T-cell (primary cell): ENCODE results near the gene NDUFB3. TPM values are rescaled to one million over a fixed set of nuclear protein-coding genes. Genes with fewer than 3 reads are reported as not detected.
A peak's percentile ranks its signal among the peaks of the same experiment; 100 is the strongest.
"Not testable (repeated sequence)": the region's sequence is repeated elsewhere in the genome, so short reads cannot be mapped to it uniquely, and the experiment has no call there.

Experiments used
- ATAC-seq, 4 experiments: fragments of 200-7000 bp in 3 of 4; fragments of 150-1000 bp in 1 of 4; cut with Tn5 transposase; replicated peaks in 1 of 4; 1 replicate in 3 of 4; 2 replicates in 1 of 4; pipeline ENCODE4 v1.10.0; 2021; ENCODE audit warnings: moderate library complexity in 3 of 4, mild to moderate bottlenecking in 2 of 4, moderate number of reproducible peaks in 1 of 4
- CTCF ChIA-PET, 2 donors: fragments of 300-600 bp; sonication (Branson Sonifier 250); formaldehyde crosslinking; loops; one replicate each; lab custom pipeline; 2022; ENCODE audit warnings: antibody characterized with exemption in 2 of 2; lab: Charles Lee
- POLR2A ChIA-PET, 2 donors: fragments of 300-600 bp; sonication (Branson Sonifier 250); formaldehyde crosslinking; loops; one replicate each; lab custom pipeline; 2022; ENCODE audit warnings: antibody characterized with exemption in 2 of 2; lab: Charles Lee
- DNase-seq, 35 experiments: peaks; one replicate each; pipeline versions ENCODE4 v3.0.0 to v3.0.0-alpha.2; 2013 to 2023
- H3K27ac ChIP-seq: one replicate; pipeline ENCODE4 v1.5.1; 2013; ENCODE audit warnings: low read length
- H3K27me3 ChIP-seq, 2 experiments: replicated peaks in 1 of 2; 1 replicate in 1 of 2; 2 replicates in 1 of 2; pipeline versions ENCODE4 v1.6.1 to v1.7.0; 2013; ENCODE audit warnings: low read length in 1 of 2, mixed read lengths in 1 of 2; ENCODE audit not compliant: control insufficient read depth in 2 of 2, insufficient read depth in 2 of 2; ENCODE audit errors: extremely low read depth in 1 of 2
- H3K36me3 ChIP-seq, 2 donors: 1 replicate in 1 of 2; 2 replicates in 1 of 2; pipeline versions ENCODE4 v1.6.1 to v1.7.0; 2013; ENCODE audit warnings: low read length in 1 of 2; ENCODE audit not compliant: control insufficient read depth in 2 of 2, insufficient read depth in 1 of 2; ENCODE audit errors: extremely low read depth in 1 of 2
- H3K4me1 ChIP-seq, 2 experiments: 1 replicate in 1 of 2; 2 replicates in 1 of 2; pipeline versions ENCODE4 v1.6.1 to v1.7.0; 2013; ENCODE audit warnings: low read length in 2 of 2, mixed read lengths in 1 of 2; ENCODE audit not compliant: insufficient read depth in 2 of 2, control insufficient read depth in 1 of 2; ENCODE audit errors: extremely low read depth in 1 of 2
- H3K4me3 ChIP-seq, 2 donors: 1 replicate in 1 of 2; 2 replicates in 1 of 2; pipeline versions ENCODE4 v1.5.1 to v1.7.0; 2013; ENCODE audit warnings: mild to moderate bottlenecking in 2 of 2, low read length in 1 of 2, moderate library complexity in 1 of 2; ENCODE audit not compliant: control insufficient read depth in 1 of 2; ENCODE audit errors: extremely low read depth in 1 of 2
- H3K9me3 ChIP-seq: 2 replicates; pipeline ENCODE4 v1.7.0; 2013
- H3K27ac Mint-ChIP-seq, 2 donors: one replicate each; pipeline ENCODE4 v1.8.0; 2020 to 2021; ENCODE audit warnings: mild to moderate bottlenecking in 2 of 2, mixed read lengths in 2 of 2
- H3K27me3 Mint-ChIP-seq, 2 donors: one replicate each; pipeline ENCODE4 v1.8.0; 2021 to 2022; ENCODE audit warnings: mixed read lengths in 2 of 2
- H3K36me3 Mint-ChIP-seq: one replicate; pipeline ENCODE4 v1.8.0; 2021; ENCODE audit warnings: mixed read lengths
- H3K4me1 Mint-ChIP-seq, 3 donors: one replicate each; pipeline ENCODE4 v1.8.0; 2020 to 2022; ENCODE audit warnings: mixed read lengths in 3 of 3, mild to moderate bottlenecking in 1 of 3
- H3K4me3 Mint-ChIP-seq, 3 donors: one replicate each; pipeline ENCODE4 v1.8.0; 2020 to 2022; ENCODE audit warnings: mild to moderate bottlenecking in 3 of 3, mixed read lengths in 3 of 3, moderate library complexity in 3 of 3
- H3K9me3 Mint-ChIP-seq, 3 donors: one replicate each; pipeline ENCODE4 v1.8.0; 2020 to 2022; ENCODE audit warnings: mixed read lengths in 3 of 3
- WGBS: methylation state at CpG from one replicate; pipeline ENCODE4 v1.1.5; 2013; ENCODE audit warnings: missing lambda C conversion rate; ENCODE audit not compliant: insufficient coverage; 5-methylcytosine and 5-hydroxymethylcytosine counted together
- total RNA-seq, 35 experiments: library from RNA in 6 of 35; stranded (reverse) in 6 of 35; fragments of 120-200 nt in 1 of 35; gene quantifications; one replicate each; pipeline versions ENCODE4 v1.2.1 to v1.2.4 and lab custom pipeline; 2013 to 2026

The NDUFB3 gene
- total RNA-seq, 5 donors from 2014 or later (not counting 1 experiment from before 2014, with no cell fraction given), result 31.4 to 43.7 (median 38.8) TPM

DNA sequence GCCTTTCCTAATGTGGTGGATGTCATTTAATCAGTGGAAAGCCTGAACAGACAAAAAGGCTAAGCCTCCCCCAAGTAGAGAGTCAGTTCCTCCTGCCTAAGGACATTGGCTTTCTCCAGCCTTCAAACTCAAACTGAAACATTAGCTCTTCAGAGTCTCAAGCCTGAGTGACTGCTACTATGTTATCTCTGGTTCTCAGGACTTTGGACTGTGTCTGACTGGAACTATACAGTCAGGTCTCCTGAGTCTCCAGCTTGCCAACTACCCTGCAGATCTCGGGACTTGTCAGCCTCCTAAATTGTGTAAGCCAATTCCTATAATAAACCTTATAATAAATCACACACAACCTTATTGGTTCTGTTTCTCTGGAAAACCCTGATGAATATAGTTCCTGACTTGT is 12.9 kb upstream of the NDUFB3 start:
- Histone ChIP-seq H3K36me3 (peaks cover 0 to 21% of the 10 kb centered on the region in 2 donors), H3K9me3 (no peaks in the 10 kb centered on the region), H3K4me1 (peaks cover 0 to 2% of the 10 kb centered on the region in 2 experiments), H3K27me3 (no peaks in the 10 kb centered on the region), H3K27ac (no peak overlapping the region), H3K4me3 (no peak overlapping the region)
- no CpG with 5 or more reads among the region's 1 CpG for WGBS
- CTCF ChIA-PET, result interaction anchor here in 1 of 2 donors (1.2 kb wide), 1 partner anchor 10 kb away, joined by 4 read pairs; no protein-coding TSS in a partner anchor
- POLR2A ChIA-PET, result interaction anchor here (0.5 to 0.7 kb wide), 2 partner anchors 9 kb away, joined by 3 to 8 read pairs; no protein-coding TSS in a partner anchor
- Mint-ChIP-seq H3K4me3 (no peak overlapping the region), H3K36me3 (peaks cover 31% of the 10 kb centered on the region), H3K27me3 (no peaks in the 10 kb centered on the region), H3K9me3 (no peaks in the 10 kb centered on the region), H3K4me1 (peaks cover 45 to 52% (median 50%) of the 10 kb centered on the region in 3 donors), H3K27ac (peak overlapping the region in 1 of 2 donors; percentile 49)
- no peak for ATAC-seq
- no peak for DNase-seq

DNA sequence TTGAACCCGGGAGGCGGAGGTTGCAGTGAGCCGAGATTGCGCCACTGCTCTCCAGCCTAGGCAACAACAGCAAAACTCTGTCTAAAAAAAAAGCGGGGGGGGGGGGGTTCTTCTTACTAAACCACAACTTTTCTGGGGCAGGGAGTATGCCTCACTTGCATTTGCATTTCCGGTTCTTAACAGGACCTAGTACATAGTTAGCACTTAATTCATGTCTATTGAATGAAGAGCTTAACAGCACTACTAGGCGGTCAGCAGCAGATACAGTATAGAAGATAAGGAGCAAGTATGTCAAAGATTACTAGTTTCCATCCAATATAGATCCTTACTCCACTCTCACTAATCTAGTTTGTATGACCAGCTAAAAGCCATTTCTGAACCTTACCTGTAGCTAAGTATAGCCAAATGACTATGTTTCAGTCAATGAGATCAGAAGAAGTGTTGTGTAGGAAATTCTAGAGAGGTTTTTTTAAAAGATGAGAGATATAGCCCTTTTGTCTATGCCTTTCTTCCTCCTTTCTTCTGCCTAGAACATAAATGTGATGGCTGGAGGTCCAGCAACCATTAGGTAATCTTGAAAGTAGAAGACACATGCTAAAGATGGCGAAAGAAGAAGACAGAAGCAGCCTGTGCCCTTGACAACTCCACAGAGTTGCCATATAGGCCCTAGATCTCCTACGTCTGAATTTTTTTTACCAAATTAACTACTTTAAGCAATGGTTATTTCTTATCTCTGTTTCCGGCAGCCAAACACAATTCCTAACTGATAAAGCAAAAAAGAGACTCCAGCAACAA is 11.6 kb upstream of the NDUFB3 start:
- peaks cover 30% of the 10 kb centered on the region for H3K36me3 Mint-ChIP-seq
- CTCF ChIA-PET, result interaction anchor here (0.6 to 1.5 kb wide), 5 partner anchors 9 to 1119 kb away, joined by 3 to 6 read pairs (median 3); no protein-coding TSS in a partner anchor
- WGBS, result 100% methylated on average over 2 of the region's 10 CpGs
- ATAC-seq, result peak in 2 of 4 experiments; percentile 32 to 72
- peaks cover 49 to 53% (median 53%) of the 10 kb centered on the region in 3 donors for H3K4me1 Mint-ChIP-seq
- no peaks in the 10 kb centered on the region for H3K27me3 ChIP-seq
- no peaks in the 10 kb centered on the region for H3K9me3 ChIP-seq
- H3K27ac Mint-ChIP-seq, result peak overlapping the region; percentile 55 to 59
- H3K9me3 Mint-ChIP-seq, result no peaks in the 10 kb centered on the region
- H3K27ac ChIP-seq, result no peak overlapping the region
- POLR2A ChIA-PET, result interaction anchor here in 1 of 2 donors (0.6 to 1.0 kb wide), 2 partner anchors 9 to 21 kb away, joined by 3 to 5 read pairs; no protein-coding TSS in a partner anchor
- peak in 1 of 35 experiments; percentile 1 for DNase-seq
- peaks cover 0 to 19% of the 10 kb centered on the region in 2 donors for H3K36me3 ChIP-seq
- H3K4me1 ChIP-seq, result peaks cover 0 to 2% of the 10 kb centered on the region in 2 experiments
- no peak overlapping the region for H3K4me3 ChIP-seq
- H3K27me3 Mint-ChIP-seq, result no peaks in the 10 kb centered on the region
- no peak overlapping the region for H3K4me3 Mint-ChIP-seq

DNA sequence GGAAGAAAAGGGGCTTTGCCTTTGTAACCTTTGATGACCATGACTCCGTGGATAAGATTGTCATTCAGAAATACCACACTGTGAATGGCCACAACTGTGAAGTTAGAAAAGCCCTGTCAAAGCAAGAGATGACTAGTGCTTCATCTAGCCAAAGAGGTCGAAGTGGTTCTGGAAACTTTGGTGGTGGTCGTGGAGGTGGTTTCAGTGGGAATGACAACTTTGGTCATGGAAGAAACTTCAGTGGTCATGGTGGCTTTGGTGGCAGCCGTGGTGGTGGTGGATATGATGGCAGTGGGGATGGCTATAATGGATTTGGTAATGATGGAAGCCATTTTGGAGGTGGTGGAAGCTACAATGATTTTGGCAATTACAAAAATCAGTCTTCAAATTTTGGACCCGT is 8.3 kb upstream of the NDUFB3 start:
- CTCF ChIA-PET, ATAC-seq, H3K27me3 ChIP-seq, H3K9me3 ChIP-seq, DNase-seq, H3K27ac ChIP-seq, H3K9me3 Mint-ChIP-seq, H3K4me3 Mint-ChIP-seq, H3K27me3 Mint-ChIP-seq, H3K27ac Mint-ChIP-seq, H3K4me3 ChIP-seq, H3K4me1 ChIP-seq: not testable (repeated sequence)
- Mint-ChIP-seq H3K36me3 (peaks cover 30% of the 10 kb centered on the region), H3K4me1 (peaks cover 56 to 62% (median 60%) of the 10 kb centered on the region in 3 donors)
- POLR2A ChIA-PET, result interaction anchor here in 1 of 2 donors (0.6 kb wide), 1 partner anchor 327 kb away, joined by 3 read pairs; no protein-coding TSS in a partner anchor
- H3K36me3 ChIP-seq, result peaks cover 0 to 10% of the 10 kb centered on the region in 2 donors
- WGBS, result 61% methylated on average over 4 of the region's 5 CpGs

GRCh38 chr2:201064797-201065329 is 6.9 kb upstream of the NDUFB3 start:
- Mint-ChIP-seq H3K4me3 (no peak overlapping the region), H3K4me1 (peaks cover 59 to 61% (median 61%) of the 10 kb centered on the region in 3 donors), H3K27me3 (no peaks in the 10 kb centered on the region), H3K36me3 (peaks cover 27% of the 10 kb centered on the region), H3K9me3 (no peaks in the 10 kb centered on the region), H3K27ac (no peak overlapping the region)
- no peak overlapping the region for H3K4me3 ChIP-seq
- ATAC-seq, result no peak
- POLR2A ChIA-PET, result interaction anchor here in 1 of 2 donors (0.5 to 0.6 kb wide), 3 partner anchors 51 to 1824 kb away, joined by 3 to 4 read pairs (median 4); partner anchors contain the start of gene CFLAR
- no peak overlapping the region for H3K27ac ChIP-seq
- H3K36me3 ChIP-seq, result peaks cover 0 to 6% of the 10 kb centered on the region in 2 donors
- CTCF ChIA-PET, result no interaction called here
- H3K27me3 ChIP-seq, result no peaks in the 10 kb centered on the region
- H3K9me3 ChIP-seq, result no peaks in the 10 kb centered on the region
- no peak for DNase-seq
- WGBS, result no CpG with 5 or more reads among the region's 2 CpGs
- H3K4me1 ChIP-seq, result peaks cover 3 to 10% of the 10 kb centered on the region in 2 experiments

DNA sequence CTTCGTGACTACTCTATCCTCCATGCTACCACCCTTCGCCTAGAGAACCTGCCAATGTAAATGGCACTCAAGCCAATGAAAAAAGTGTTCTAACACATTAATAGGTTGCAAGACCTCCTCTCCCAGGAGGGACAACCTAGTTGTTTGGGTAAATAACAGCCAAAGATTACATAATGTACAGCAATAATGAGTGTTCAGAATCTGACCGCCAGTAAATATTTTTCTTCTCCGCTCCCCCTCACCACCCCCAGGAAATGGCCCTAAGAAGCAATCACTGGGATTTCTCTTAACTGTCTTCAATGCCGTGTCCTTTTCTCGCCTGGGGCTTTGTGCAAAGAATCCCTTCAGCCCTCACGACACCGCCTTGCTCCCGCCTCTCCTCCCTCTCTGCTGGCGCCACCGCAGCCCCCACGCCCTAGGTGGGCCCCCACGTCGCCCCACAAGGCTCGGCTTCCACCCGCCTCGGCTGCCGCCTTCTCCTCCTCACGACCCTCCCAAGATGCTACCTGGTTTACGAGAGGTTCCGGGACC is 788 bp upstream of the NDUFB3 start:
- Histone ChIP-seq H3K27ac (peak overlapping the region; percentile 65), H3K9me3 (no peaks in the 10 kb centered on the region), H3K4me3 (peak overlapping the region; percentile 71 to 96), H3K36me3 (peaks cover 0 to 4% of the 10 kb centered on the region in 2 donors), H3K27me3 (no peaks in the 10 kb centered on the region), H3K4me1 (peaks cover 12 to 28% of the 10 kb centered on the region in 2 experiments)
- Mint-ChIP-seq H3K4me3 (peak overlapping the region; percentile 92 to 95 (median 94)), H3K9me3 (no peaks in the 10 kb centered on the region), H3K27ac (peak overlapping the region; percentile 91 to 96), H3K4me1 (peaks cover 60 to 64% (median 60%) of the 10 kb centered on the region in 3 donors), H3K36me3 (peaks cover 3% of the 10 kb centered on the region), H3K27me3 (no peaks in the 10 kb centered on the region)
- DNase-seq (peak in 1 of 35 experiments; percentile 6), ATAC-seq (peak; percentile 31 to 49 (median 37))
- WGBS, result 3% methylated on average over 18 of the region's 21 CpGs
- ChIA-PET CTCF (interaction anchor here (0.7 to 3.8 kb wide), 14 partner anchors 17 to 643 kb away, joined by 3 to 66 read pairs (median 6); partner anchors contain the start of genes ORC2 (in 2 of the 2) and CFLAR (in 1 of the 2)), POLR2A (interaction anchor here (0.6 to 0.9 kb wide), 4 partner anchors 14 to 1224 kb away, joined by 3 to 6 read pairs (median 4); no protein-coding TSS in a partner anchor)

GRCh38 chr2:201072201-201072530 is 365 bp downstream of the NDUFB3 start:
- ATAC-seq (peak in 1 of 4 experiments; percentile 1), DNase-seq (no peak)
- H3K4me3 ChIP-seq, result peak overlapping the region; percentile 71 to 96
- peak overlapping the region; percentile 91 to 96 for H3K27ac Mint-ChIP-seq
- H3K27ac ChIP-seq, result peak overlapping the region; percentile 65
- H3K4me3 Mint-ChIP-seq, result peak overlapping the region; percentile 92 to 95 (median 94)
- H3K9me3 ChIP-seq, result no peaks in the 10 kb centered on the region
- H3K9me3 Mint-ChIP-seq, result no peaks in the 10 kb centered on the region
- WGBS, result no CpG with 5 or more reads among the region's 5 CpGs
- no peaks in the 10 kb centered on the region for H3K36me3 Mint-ChIP-seq
- no peaks in the 10 kb centered on the region for H3K27me3 ChIP-seq
- ChIA-PET CTCF (interaction anchor here (0.6 to 2.3 kb wide), 7 partner anchors 43 to 171 kb away, joined by 3 to 11 read pairs (median 4); partner anchors contain the start of gene ORC2 (in 1 of the 2)), POLR2A (no interaction called here)
- H3K36me3 ChIP-seq, result peaks cover 0 to 4% of the 10 kb centered on the region in 2 donors
- peaks cover 10 to 28% of the 10 kb centered on the region in 2 experiments for H3K4me1 ChIP-seq
- H3K4me1 Mint-ChIP-seq, result peaks cover 50 to 55% (median 53%) of the 10 kb centered on the region in 3 donors
- H3K27me3 Mint-ChIP-seq, result no peaks in the 10 kb centered on the region
